ENCODE measurements around the gene TMEM218.
A peak's percentile ranks its signal among the peaks of the same experiment; 100 is the strongest.
"Not testable (repeated sequence)": the region's sequence is repeated elsewhere in the genome, so short reads cannot be mapped to it uniquely, and the experiment has no call there.

The TMEM218 gene

GRCh38 chr11:125128450-125128849 is 17.0 kb upstream of the TMEM218 start:
- DNase-seq = no peak

- no peak for DNase-seq
Measured at GRCh38 chr11:125124618-125124992, 13.2 kb upstream of the TMEM218 start.

- peak; percentile 10 for DNase-seq
Measured at GRCh38 chr11:125123947-125124617, 12.7 kb upstream of the TMEM218 start.

DNA sequence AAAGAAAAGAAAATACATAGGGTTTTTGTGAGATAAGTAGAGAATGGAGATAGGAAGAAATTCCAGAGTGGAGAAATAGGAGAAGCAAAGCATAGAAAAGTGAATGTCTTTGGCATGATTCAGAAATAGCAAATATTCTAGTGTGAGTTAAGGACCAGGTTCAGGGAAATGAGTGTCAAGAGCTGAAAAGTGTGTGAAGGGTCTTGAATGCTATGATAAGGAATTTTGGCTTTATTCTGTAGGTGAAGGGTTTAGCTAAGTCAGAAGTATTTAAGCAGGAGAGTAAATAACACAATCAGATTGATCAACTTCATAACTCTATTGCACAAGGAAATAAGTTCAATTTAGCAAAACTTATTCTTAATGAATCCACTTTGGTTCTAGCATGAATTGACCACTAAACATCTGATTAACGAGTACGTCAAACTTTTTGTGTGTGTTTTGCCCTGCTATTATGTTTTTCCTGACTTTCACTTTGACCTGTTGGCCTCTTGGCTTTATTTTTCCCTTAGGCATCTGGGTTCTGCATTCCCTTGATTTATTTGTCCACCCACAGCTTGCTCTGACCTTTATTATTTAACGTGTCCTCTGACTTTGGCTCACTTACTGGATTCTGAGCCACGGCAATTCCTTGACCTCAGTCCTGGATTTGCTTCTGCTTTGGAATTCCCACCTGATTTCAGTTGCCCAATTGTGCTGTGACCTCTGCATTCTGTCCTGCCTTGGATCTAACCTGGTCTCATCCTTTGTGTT is 11.9 kb upstream of the TMEM218 start:
- DNase-seq = no peak

DNA sequence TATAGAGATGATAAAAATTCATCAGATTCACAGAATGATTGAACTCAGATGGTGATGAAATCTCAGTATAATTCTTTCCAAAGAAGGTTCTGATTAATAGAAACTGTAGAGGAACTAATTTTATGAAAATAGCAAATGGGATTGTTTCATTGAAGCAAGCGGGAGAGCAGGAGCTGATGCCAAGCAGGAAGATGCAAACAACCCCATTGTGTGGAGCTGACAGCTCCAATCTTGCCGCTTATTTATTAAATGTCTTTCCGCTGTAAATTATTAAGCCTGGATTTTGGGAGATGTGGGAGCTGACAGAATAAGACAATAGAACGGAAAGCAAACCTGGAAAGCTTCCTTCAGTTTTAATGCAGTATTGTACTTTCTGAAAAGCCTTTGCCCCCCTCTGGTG is 6.0 kb upstream of the TMEM218 start:
- DNase-seq = no peak

DNA sequence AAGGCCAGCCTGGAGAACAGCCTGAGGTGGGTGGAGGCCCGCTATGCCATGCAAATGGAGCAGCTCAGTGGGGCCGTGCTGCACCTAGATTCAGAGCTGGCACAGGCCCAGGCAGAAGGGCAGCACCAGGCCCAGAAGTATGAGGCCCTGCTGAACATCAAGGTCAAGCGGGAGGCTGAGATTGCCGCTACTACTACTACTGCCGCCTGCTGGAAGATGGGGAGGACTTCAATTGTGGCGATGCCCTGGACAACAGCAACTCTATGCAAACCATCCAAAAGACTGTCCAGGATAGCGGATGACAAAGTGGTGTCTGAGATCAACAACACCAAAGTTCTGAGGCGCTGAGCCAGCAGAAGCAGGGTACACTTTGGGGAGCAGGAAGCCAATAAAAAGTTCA is 3.1 kb upstream of the TMEM218 start:
- DNase-seq = no peak

DNA sequence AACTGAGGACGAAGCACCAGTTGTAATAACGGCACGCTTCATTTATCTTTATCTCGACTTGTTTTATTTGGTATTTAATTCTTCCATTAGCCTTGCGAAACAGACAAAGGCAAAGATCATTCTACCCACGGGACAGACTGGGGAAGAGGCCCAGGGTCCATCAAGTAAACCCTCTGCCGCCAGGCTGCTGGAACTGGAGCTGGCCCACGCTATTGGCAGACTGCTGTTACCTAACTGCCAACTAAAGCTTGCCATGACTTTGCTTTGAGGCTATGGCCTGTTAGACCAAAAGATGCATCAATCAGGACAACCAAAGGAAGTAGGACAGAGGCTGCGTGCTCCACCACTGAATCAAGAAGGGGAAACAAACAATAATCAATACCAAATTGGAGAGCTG is 780 bp upstream of the TMEM218 start:
- no peak for DNase-seq

DNA sequence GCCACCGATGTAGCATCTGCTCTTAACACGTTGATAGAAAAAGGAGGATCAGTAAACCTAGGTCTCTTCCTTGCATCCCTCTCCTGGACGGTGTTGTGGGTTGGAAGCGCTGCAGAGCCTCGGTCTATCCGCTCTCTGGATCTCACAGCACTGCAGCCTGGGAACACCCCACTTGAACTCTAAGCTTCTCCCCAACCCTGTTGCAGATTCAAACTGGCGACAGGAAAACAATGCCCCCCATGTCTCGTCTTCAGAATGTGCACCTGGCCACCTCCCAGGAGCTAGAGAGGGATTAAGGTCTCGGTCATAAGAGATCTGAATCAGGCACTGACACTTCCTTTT is 454 bp downstream of the TMEM218 start:
- DNase-seq = peak; percentile 5

GRCh38 chr11:125110506-125110905 is 920 bp downstream of the TMEM218 start:
- DNase-seq = no peak

DNA sequence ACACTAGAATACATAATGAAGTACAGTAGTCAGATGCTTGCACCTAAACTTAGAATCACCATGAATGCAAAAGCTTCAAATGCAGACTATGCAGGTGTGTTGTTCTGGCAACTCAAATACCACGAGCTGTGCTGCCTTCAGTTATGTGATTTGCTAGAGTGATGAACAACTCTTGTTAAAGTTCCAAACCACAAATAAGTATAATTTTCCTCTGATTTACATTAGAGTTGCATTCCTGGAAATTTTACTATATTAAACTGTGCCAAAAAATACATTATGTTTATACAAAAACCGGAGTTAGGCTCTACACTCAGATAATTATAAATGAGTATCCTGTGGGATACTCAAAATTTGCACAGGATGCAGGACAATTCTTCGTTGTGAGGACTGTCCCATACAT is 3.0 kb downstream of the TMEM218 start:
- DNase-seq = no peak

DNA sequence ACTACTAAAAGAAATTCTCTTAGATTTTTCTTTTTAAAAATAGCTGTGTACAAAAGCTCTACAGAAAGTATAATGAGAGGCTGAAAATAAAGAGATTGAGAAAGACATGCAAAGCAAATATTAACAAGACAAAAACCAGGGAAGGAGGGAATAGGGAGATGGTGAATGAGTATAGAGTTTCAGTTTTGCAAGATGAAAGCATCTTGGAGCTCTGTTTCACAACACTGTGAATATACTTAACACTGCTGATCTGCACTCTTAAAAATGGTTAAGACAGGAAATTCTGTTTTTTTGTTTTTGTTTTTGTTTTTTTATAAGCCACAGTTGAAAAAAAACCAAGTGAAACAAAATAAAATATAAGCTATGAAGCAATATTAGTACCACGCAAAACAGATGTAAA is 5.5 kb downstream of the TMEM218 start:
- DNase-seq = no peak

GRCh38 chr11:125102510-125102909 is 8.9 kb downstream of the TMEM218 start:
- no peak for DNase-seq

DNA sequence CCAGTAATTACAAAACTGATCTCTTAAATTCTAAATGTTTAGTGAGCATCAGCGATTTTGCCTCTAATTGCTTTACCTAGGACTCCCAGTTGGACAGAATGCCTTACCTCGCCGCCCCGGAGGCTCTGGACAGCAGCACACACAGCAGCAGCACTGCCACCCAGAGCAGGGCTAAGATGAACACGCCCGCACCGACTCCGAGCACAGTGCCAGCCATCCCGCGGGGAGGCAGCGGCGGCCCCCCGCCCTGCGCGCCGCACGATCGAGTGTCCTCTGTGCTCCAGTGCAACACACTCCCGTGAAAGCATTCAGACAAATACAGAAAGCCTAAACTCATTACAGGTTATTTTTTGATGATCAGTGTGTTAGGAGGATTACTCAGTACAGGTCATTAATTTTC is 9.4 kb downstream of the TMEM218 start:
- no peak for DNase-seq

DNA sequence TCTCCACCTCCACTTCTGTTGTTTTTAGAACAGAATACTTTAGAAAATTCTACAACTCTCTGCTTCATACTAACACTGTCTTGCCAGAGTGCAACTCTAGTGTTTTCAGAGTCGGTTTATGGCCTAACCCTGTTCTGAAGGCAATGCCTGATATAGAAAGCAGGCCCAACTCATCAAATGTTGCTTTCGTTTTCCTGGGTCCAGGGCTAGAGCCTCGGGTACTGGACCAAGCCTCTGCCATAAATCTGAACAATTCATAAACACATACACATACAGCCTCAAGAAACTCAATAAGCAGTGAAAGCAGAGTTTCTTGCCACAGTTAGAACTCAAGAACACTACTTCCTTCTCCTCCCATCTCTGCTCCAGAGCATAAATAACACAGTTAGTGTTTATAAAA is 9.8 kb downstream of the TMEM218 start:
- no peak for DNase-seq

- no peak for DNase-seq
Measured at GRCh38 chr11:125100136-125100535, 11.3 kb downstream of the TMEM218 start.

DNA sequence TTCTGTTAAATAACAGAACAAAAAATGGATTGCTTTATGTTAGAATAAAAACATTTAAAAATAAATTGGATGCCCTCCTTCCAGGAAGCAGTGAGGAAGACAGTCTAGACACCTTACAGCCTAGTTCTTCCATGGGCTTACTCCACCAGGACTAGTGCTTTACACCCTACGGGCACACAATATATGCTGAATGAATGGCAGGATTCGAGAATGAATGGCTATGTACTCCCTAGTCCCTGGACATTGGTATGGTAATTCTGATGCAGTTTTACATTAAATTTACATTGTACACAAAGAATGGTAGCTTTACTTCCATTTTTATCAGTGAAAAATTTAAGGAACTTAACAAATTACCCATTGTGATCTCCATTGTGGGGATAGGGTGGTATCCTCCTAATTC is 16.7 kb downstream of the TMEM218 start:
- no peak for DNase-seq

- no peak for DNase-seq
Measured at GRCh38 chr11:125093502-125093901, 17.9 kb downstream of the TMEM218 start.

GRCh38 chr11:125092669-125093068 is 18.8 kb downstream of the TMEM218 start:
- no peak for DNase-seq

DNA sequence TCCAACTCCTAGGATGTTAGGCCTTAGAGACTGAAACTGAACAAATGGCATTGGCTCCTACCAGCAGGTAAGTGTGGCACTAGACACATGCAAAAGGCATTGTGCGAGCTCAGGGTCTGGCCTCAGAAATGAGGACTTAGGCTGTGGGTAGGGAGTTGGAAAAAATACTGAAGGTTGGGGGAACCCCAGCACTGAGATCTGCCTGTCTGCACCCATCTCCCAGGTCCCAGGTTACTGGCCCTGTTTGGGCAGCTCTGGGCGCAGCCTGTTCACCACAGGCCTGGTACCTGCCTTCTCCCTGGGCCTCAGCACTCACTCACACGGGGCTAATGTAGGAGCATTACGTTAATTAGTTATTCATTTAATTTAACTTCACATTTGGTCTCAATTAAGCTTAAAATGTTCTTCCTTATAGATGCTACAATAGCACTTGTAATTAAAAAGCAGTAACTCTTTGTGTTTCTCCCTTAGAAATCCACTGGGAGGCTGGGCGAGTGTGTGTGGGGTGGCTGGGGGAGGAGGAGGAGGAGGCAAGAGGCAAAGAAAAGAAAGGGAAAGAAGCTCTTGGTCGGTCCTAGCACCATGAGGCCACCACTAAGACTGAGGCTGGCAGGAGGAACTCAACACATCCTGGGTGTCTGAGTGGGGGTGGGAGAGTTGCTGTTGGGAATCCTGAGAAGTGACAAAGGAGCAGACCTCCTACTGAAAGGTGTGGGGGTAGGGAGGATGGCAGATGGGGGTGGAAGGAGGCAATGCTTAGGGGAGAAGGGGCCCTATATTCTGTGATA is 19.4 kb downstream of the TMEM218 start:
- DNase-seq = no peak

DNA sequence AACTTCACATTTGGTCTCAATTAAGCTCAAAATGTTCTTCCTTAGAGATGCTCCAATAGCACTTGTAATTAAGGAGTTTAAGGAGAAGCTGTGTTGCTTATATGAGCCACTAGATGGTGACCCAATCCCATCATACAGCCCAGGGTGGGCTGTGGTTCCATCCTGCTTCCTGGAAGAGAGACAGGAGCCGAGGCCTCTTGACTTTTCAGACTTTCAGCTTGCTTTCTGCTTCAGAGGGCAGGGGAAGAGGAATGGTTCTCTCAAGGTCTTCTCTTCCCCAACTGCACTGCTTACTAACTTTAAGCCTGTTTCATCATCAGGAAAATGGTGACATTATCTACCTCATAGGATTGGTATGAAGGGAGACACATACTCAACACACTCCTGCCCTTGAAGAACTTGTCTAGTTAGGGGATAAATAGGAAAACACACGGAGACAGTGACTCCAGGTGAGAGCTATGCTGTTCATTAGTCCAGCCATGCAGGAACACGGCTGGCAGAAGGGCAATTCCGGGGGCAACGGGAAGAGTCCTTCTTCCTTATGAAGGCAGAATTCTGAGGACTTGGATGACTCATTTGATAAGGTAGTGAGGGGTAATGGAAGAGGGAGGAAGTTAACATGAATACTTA is 20.1 kb downstream of the TMEM218 start:
- no peak for DNase-seq

GRCh38 chr11:125090816-125091215 is 20.6 kb downstream of the TMEM218 start:
- no peak for DNase-seq

DNA sequence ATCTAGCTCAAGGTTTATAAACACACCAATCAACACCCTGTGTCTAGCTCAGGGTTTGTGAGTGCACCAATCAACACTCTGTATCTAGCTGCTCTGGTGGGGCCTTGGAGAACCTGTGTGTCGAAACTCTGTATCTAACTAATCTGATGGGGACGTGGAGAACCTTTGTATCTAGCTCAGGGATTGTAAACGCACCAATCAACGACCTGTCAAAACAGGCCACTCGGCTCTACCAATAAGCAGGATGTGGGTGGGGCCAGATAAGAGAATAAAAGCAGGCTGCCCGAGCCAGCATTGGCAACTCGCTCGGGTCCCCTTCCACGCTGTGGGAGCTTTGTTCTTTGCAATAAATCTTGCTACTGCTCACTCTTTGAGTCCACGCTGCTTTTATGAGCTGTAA is 21.3 kb downstream of the TMEM218 start:
- not testable (repeated sequence) for DNase-seq

DNA sequence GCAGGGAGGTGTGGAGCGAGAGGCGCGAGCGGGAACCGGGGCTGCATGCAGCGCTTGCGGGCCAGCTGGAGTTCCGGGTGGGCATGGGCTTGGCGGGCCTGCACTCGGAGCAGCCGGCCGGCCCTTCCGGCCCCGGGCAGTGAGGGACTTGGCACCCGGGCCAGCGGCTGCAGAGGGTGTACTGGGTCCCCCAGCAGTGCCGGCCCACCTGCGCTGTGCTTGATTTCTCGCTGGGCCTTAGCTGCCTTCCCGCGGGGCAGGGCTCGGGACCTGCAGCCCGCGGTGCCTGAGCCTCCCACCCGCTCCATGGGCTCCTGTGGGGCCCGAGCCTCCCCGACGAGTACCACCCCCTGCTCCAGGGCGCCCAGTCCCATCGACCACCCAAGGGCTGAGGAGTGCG is 21.9 kb downstream of the TMEM218 start:
- not testable (repeated sequence) for DNase-seq
